GM11168 (cell line): ENCODE measurements around the gene ARHGEF1.

Source experiments
- in situ Hi-C: fragments of 300-500 bp; cut with MboI; formaldehyde crosslinking; loops from one replicate; pipeline ENCODE4 v1.12.0; 2022; ENCODE audit warnings: low sequenced_read_pairs; ENCODE audit not compliant: unreplicated experiment

ARHGEF1 gene

DNA sequence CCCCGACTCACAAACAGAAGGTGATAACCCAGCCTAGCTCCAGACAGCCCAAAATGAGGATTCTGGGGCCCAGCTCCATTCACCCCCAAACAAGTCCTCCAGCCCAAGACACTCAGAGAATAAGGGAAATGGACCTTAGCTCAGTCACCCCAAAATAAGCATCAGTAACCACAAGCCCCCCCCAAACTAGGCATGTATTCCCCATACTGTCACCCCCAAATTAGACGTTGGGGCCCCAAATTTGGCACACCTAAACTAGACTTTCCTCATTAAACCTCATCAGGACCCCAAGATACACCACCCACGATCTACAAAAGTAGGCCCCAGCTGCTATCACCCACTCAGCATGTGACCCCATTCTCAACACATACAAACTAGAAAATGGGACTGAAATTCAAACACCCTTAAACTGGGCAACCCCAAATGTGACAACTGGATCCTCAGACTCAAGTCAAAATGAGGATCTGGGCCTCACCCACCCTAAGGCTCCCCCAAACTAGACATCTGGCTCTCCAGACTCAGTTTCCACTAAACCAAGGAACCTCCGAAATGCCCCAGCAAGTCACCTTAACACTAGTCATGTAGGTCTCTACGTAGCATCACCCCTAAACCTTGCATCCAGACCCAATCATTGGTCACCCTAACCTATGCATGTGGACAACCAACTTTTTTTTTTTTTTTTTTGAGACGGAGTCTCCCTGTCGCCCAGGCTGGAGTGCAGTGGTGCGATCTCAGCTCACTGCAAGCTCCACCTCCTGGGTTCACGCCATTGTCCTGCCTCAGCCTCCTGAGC is 58.6 kb downstream of the ARHGEF1 start:
- in situ Hi-C loops = no loop called here

DNA sequence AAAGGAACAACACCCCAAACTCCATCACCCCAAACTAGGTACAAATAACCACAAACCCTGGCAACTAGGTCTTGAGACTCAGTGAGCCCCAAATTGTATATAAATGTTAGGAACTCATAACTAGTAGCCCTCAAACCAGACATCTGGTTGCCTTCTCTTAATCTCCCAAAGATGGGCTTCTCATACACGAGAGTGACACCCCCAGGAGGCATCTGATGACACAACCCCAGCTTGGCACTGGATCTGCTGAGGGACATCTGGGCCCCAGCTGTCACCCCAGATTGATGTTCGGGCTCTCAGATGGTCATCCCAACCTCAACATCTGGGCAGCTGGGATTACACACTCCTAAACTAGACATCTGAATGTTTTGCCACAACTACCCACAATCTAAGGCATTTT is 61.4 kb downstream of the ARHGEF1 start:
- in situ Hi-C loops = no loop called here

DNA sequence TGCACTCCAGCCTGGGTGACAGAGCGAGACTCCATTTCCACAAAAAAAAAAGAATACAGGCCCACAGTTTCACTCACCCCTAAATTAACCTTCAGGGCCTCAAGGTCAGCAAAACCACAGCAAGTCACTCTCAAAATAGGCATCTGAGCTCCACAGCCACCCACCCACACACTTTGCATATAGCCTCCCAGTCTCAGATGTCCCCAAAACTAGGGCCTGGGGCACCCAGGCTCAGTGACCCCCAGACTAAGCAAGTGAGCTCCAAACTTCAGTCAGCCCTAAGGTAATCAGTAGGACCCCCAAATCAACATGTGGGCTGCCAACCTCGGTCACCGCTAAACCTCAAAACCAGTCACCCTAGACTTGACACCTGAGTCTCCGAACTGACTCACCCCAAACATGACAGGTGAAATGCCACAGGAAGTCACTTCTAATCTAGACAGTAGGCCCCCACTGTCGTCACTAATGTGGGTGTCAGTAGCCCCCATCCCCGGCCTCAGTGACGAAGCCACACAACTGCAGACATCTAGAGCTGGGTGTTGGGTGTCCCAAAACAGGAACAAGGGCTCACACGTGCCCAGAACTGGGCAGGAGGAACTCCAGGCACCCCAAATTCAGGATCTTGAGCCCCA is 62.3 kb downstream of the ARHGEF1 start:
- in situ Hi-C loops = no loop called here

DNA sequence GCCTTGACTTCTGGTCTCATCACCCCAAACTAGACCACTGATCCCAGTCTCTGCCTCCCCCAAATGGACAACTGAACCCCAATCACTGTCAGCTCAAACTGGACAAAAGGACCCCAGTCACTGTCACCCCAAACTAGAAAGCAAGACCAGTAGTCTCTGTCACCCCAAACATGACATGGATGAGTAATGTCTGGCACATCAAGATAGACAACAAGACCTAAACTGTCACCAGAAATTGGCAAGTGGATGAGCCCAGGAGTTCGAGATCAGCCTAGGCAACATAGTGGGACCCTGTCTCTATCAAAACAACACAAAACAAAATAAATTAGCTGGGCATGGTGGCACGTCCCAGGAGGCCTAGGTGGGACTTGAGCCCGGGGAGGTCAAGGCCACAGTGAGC is 64.1 kb downstream of the ARHGEF1 start:
- in situ Hi-C loops = no loop called here

DNA sequence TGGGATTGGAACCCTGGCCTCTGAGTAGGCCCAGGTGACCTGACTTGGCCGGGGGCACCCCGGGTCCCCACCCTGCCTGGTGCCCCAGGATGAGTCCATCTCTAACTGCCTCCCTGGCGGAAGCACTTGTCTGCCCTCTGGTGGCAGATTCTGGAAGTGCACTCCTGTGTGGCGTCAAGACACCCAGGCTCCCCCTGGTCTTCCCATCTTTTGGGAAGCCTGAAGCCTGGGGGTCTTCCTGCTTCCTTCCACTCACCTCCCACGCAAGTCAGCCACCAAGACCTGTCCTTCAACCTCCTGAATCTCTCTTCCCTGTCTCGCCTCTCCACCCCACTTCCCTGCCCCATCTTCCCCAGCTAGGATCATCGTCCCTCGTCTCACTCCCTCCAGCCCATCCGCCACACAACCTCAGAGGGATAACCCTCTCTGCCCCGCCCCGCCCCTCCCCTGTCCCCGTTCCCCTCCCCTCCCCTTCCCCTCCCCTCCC is 68.7 kb downstream of the ARHGEF1 start:
- in situ Hi-C loops = loop anchor here (5.0 kb wide), 1 partner anchor 79 kb away; no protein-coding TSS in a partner anchor

DNA sequence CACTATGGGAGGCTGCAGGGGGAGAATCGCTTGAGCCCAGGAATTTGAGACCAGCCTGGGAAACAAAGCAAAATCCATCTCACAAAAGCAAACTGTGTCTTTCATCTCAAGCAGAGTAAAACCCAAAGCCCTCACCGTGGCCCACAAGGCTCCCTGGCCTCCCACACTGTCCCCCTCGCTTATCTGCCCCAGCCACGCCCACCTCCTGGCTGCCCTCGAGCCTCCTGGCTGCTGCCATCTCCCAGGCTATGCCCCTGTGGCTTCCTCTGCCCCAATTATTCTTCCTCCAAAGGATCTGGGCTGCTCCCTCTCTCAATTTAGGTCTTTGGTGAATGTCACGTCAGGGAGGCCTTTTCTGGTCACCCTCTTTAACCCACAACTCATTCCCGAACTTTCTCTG is 72.5 kb downstream of the ARHGEF1 start:
- in situ Hi-C loops = no loop called here

DNA sequence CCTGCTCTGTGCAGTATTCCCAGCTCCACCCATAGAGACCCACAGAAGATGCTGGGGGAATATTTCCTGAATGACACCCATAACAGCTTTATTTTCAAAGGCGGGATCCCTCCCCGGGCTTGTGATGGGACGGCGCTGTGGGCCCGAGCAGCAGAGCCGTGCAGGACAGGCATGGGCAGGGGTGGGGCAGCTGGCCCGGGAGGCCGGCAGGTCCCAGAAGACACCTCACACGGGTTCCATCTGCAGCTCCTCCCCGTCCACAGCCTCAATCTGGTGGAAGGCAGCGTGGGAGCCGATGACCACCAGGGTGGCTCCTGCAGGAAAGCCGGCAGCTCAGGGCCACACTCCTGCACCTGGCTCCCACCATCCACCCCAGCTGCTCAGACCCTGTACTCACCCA is 73.6 kb downstream of the ARHGEF1 start:
- in situ Hi-C loops = no loop called here
